ENCODE results near the gene AGAP4. TPM values are rescaled to one million over a fixed set of nuclear protein-coding genes. Genes with fewer than 3 reads are reported as not detected.
"Not testable (repeated sequence)": the region's sequence is repeated elsewhere in the genome, so short reads cannot be mapped to it uniquely, and the experiment has no call there.

The AGAP4 gene
- 21.2 to 25.8 TPM (median 22.8 TPM) in 3 replicates for total RNA-seq (2021)
- percentile 73 among the genes with signal in this experiment for Bru-seq, nascent RNA
- long read RNA-seq, experiment 1, partial matches to known transcripts = 1 of 7 reads
- long read RNA-seq, experiment 1, other reads (novel, unspliced or antisense) = 6 of 7 reads
- long read RNA-seq, experiment 2, partial matches to known transcripts = 0 of 3 reads
- long read RNA-seq, experiment 2, other reads (novel, unspliced or antisense) = 3 of 3 reads
- long read RNA-seq, experiment 3 = 0 reads

GRCh38 chr10:45847400-45847799 is at the start of gene AGAP4:
AGAP4 (minus strand) TSS chr10:45847500; CDS start chr10:45847347, 153 bp downstream.
- CTCF ChIA-PET; H3K4me1 Mint-ChIP-seq; DNase-seq (ENCODE audit: low spot score); POLR2A ChIA-PET; ATAC-seq; H3K9me3 Mint-ChIP-seq; H3K4me3 Mint-ChIP-seq; H3K36me3 Mint-ChIP-seq; H3K27ac Mint-ChIP-seq; H3K27me3 Mint-ChIP-seq (ENCODE audit: low read depth): not testable (repeated sequence)

GRCh38 chr10:45890721-45891120 is 43.4 kb upstream of the AGAP4 start:
- H3K27me3 Mint-ChIP-seq (ENCODE audit: low read depth); ATAC-seq; H3K36me3 Mint-ChIP-seq; H3K27ac Mint-ChIP-seq; CTCF ChIA-PET; POLR2A ChIA-PET; DNase-seq (ENCODE audit: low spot score); H3K4me3 Mint-ChIP-seq; H3K9me3 Mint-ChIP-seq; H3K4me1 Mint-ChIP-seq: not testable (repeated sequence)

GRCh38 chr10:45889539-45890230 is 42.4 kb upstream of the AGAP4 start:
- H3K27me3 Mint-ChIP-seq (ENCODE audit: low read depth); CTCF ChIA-PET; DNase-seq (ENCODE audit: low spot score); POLR2A ChIA-PET; H3K36me3 Mint-ChIP-seq; H3K9me3 Mint-ChIP-seq; H3K4me3 Mint-ChIP-seq; H3K4me1 Mint-ChIP-seq: not testable (repeated sequence)
- peak overlapping the region; percentile 71 for H3K27ac Mint-ChIP-seq
- peak; percentile 73 for ATAC-seq

- DNase-seq (ENCODE audit: low spot score); H3K27me3 Mint-ChIP-seq (ENCODE audit: low read depth); H3K27ac Mint-ChIP-seq; H3K4me3 Mint-ChIP-seq; H3K4me1 Mint-ChIP-seq; POLR2A ChIA-PET; ATAC-seq; H3K36me3 Mint-ChIP-seq; H3K9me3 Mint-ChIP-seq; CTCF ChIA-PET: not testable (repeated sequence)
Measured at GRCh38 chr10:45882880-45883279, 35.6 kb upstream of the AGAP4 start.

GRCh38 chr10:45865404-45865803 is 18.1 kb upstream of the AGAP4 start:
- POLR2A ChIA-PET; DNase-seq (ENCODE audit: low spot score); ATAC-seq; H3K9me3 Mint-ChIP-seq; CTCF ChIA-PET; H3K27me3 Mint-ChIP-seq (ENCODE audit: low read depth); H3K4me3 Mint-ChIP-seq; H3K4me1 Mint-ChIP-seq; H3K27ac Mint-ChIP-seq: not testable (repeated sequence)
- peaks cover 15% of the 10 kb centered on the region for H3K36me3 Mint-ChIP-seq

- H3K36me3 Mint-ChIP-seq; ATAC-seq; H3K27ac Mint-ChIP-seq; H3K27me3 Mint-ChIP-seq (ENCODE audit: low read depth); H3K4me1 Mint-ChIP-seq; H3K4me3 Mint-ChIP-seq; POLR2A ChIA-PET; CTCF ChIA-PET; H3K9me3 Mint-ChIP-seq; DNase-seq (ENCODE audit: low spot score): not testable (repeated sequence)
Measured at GRCh38 chr10:45864264-45864663, 17.0 kb upstream of the AGAP4 start.

GRCh38 chr10:45863632-45864031 is 16.3 kb upstream of the AGAP4 start:
- POLR2A ChIA-PET; H3K27ac Mint-ChIP-seq; DNase-seq (ENCODE audit: low spot score); H3K36me3 Mint-ChIP-seq; H3K4me1 Mint-ChIP-seq; H3K9me3 Mint-ChIP-seq; H3K4me3 Mint-ChIP-seq; ATAC-seq; CTCF ChIA-PET; H3K27me3 Mint-ChIP-seq (ENCODE audit: low read depth): not testable (repeated sequence)

GRCh38 chr10:45857931-45858330 is 10.6 kb upstream of the AGAP4 start:
- H3K36me3 Mint-ChIP-seq; H3K4me1 Mint-ChIP-seq; H3K27ac Mint-ChIP-seq; H3K4me3 Mint-ChIP-seq; ATAC-seq; CTCF ChIA-PET; POLR2A ChIA-PET; H3K27me3 Mint-ChIP-seq (ENCODE audit: low read depth); H3K9me3 Mint-ChIP-seq; DNase-seq (ENCODE audit: low spot score): not testable (repeated sequence)

- H3K36me3 Mint-ChIP-seq; H3K4me3 Mint-ChIP-seq; H3K4me1 Mint-ChIP-seq; DNase-seq (ENCODE audit: low spot score); H3K27ac Mint-ChIP-seq; ATAC-seq; CTCF ChIA-PET; H3K27me3 Mint-ChIP-seq (ENCODE audit: low read depth); POLR2A ChIA-PET; H3K9me3 Mint-ChIP-seq: not testable (repeated sequence)
Measured at GRCh38 chr10:45848467-45848866, 1.2 kb upstream of the AGAP4 start.

- H3K27ac Mint-ChIP-seq; ATAC-seq; H3K4me1 Mint-ChIP-seq; H3K36me3 Mint-ChIP-seq; H3K4me3 Mint-ChIP-seq; POLR2A ChIA-PET; H3K27me3 Mint-ChIP-seq (ENCODE audit: low read depth); H3K9me3 Mint-ChIP-seq; CTCF ChIA-PET; DNase-seq (ENCODE audit: low spot score): not testable (repeated sequence)
Measured at GRCh38 chr10:45822918-45823317, 24.4 kb downstream of the AGAP4 start.
